Measurements from ENCODE around the gene APP.

GRCh38 chr21:25942135-25942534 lies 228.4 kb downstream of the APP start:
- TF ChIP-seq, protein P1, sequence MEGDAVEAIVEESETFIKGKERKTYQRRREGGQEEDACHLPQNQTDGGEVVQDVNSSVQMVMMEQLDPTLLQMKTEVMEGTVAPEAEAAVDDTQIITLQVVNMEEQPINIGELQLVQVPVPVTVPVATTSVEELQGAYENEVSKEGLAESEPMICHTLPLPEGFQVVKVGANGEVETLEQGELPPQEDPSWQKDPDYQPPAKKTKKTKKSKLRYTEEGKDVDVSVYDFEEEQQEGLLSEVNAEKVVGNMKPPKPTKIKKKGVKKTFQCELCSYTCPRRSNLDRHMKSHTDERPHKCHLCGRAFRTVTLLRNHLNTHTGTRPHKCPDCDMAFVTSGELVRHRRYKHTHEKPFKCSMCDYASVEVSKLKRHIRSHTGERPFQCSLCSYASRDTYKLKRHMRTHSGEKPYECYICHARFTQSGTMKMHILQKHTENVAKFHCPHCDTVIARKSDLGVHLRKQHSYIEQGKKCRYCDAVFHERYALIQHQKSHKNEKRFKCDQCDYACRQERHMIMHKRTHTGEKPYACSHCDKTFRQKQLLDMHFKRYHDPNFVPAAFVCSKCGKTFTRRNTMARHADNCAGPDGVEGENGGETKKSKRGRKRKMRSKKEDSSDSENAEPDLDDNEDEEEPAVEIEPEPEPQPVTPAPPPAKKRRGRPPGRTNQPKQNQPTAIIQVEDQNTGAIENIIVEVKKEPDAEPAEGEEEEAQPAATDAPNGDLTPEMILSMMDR (conservative IDR thresholded peaks at IDR 0.05; ENCODE audit: low read depth, low read length) = no peak
- TF ChIP-seq EZH2phosphoT487 (IDR thresholded peaks at IDR 0.05; ENCODE audit: borderline replicate concordance, low read length) = no peak

Data from PC-3 (cell line).